OCI-LY7 (cell line): ENCODE measurements around the gene COL24A1.

Experiments used
- EZH2phosphoT487 ChIP-seq: fragments of 200-600 bp; sonication (generic); IDR thresholded peaks from 2 replicates; pipeline ENCODE4 v1.6.1; 2018; ENCODE audit warnings: low read depth, borderline replicate concordance, mild to moderate bottlenecking, mixed run types, antibody characterized with exemption, low read length, moderate library complexity, mixed read lengths
- TF ChIP-seq, protein P1 (sequence below): fragments of 200-600 bp; sonication (generic); conservative IDR thresholded peaks from 2 replicates; pipeline ENCODE4 v1.5.1; 2014; ENCODE audit warnings: mild to moderate bottlenecking, antibody characterized with exemption, low read length, moderate library complexity, mixed read lengths

DNA sequence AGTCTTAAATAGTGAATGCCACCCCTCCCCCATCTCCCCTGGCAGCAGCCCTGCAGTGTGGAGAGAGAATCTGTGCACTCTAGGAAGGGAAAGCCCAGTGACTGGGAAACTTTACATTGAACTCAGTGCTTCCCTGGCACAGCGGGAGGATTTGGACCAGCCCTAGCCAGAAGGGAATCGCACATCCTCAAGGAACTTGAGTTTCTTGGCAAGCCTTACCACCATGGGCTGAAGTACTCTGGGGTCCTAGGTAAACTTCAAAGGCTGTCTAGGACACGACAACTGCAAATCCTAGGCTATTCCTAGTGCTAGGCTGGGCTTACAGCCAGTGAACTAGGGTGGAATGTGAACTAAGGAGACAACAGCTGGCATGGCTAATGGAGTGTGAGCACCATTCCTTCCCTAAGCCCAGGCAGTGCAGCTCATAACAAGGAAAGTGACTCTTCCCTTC is 88.3 kb downstream of the COL24A1 start:
- TF ChIP-seq, protein P1, sequence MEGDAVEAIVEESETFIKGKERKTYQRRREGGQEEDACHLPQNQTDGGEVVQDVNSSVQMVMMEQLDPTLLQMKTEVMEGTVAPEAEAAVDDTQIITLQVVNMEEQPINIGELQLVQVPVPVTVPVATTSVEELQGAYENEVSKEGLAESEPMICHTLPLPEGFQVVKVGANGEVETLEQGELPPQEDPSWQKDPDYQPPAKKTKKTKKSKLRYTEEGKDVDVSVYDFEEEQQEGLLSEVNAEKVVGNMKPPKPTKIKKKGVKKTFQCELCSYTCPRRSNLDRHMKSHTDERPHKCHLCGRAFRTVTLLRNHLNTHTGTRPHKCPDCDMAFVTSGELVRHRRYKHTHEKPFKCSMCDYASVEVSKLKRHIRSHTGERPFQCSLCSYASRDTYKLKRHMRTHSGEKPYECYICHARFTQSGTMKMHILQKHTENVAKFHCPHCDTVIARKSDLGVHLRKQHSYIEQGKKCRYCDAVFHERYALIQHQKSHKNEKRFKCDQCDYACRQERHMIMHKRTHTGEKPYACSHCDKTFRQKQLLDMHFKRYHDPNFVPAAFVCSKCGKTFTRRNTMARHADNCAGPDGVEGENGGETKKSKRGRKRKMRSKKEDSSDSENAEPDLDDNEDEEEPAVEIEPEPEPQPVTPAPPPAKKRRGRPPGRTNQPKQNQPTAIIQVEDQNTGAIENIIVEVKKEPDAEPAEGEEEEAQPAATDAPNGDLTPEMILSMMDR = no peak
- no peak for TF ChIP-seq EZH2phosphoT487
